GM18951 (cell line): ENCODE results near the gene NFE2.

Experiments
- POLR2A ChIP-seq: IDR thresholded peaks from 4 replicates; pipeline ENCODE4 v1.6.1; 2011; ENCODE audit warnings: mild to moderate bottlenecking; ENCODE audit not compliant: insufficient read length, insufficient read depth; ENCODE audit errors: extremely low read depth
- in situ Hi-C: fragments of 300-500 bp; cut with MboI; formaldehyde crosslinking; loops from one replicate; pipeline ENCODE4 v1.12.0; 2022; ENCODE audit warnings: low sequenced_read_pairs, mixed read lengths, inconsistent platforms; ENCODE audit not compliant: unreplicated experiment

The NFE2 gene

GRCh38 chr12:54300732-54301427 lies at the start of gene NFE2:
NFE2 (minus strand) TSS chr12:54301015; CDS start chr12:54295248, 5,767 bp downstream.
- TF ChIP-seq POLR2A, result no peak
- in situ Hi-C loops, result no loop called here

GRCh38 chr12:54349679-54350078 lies 48.9 kb upstream of the NFE2 start:
- no peak for TF ChIP-seq POLR2A
- in situ Hi-C loops, result loop anchor here (25.0 kb wide), 1 partner anchor 337 kb away; the partner anchor contains the start of genes HOXC8 and HOXC9

GRCh38 chr12:54349036-54349435 lies 48.2 kb upstream of the NFE2 start:
- in situ Hi-C loops, result no loop called here
- TF ChIP-seq POLR2A, result no peak

DNA sequence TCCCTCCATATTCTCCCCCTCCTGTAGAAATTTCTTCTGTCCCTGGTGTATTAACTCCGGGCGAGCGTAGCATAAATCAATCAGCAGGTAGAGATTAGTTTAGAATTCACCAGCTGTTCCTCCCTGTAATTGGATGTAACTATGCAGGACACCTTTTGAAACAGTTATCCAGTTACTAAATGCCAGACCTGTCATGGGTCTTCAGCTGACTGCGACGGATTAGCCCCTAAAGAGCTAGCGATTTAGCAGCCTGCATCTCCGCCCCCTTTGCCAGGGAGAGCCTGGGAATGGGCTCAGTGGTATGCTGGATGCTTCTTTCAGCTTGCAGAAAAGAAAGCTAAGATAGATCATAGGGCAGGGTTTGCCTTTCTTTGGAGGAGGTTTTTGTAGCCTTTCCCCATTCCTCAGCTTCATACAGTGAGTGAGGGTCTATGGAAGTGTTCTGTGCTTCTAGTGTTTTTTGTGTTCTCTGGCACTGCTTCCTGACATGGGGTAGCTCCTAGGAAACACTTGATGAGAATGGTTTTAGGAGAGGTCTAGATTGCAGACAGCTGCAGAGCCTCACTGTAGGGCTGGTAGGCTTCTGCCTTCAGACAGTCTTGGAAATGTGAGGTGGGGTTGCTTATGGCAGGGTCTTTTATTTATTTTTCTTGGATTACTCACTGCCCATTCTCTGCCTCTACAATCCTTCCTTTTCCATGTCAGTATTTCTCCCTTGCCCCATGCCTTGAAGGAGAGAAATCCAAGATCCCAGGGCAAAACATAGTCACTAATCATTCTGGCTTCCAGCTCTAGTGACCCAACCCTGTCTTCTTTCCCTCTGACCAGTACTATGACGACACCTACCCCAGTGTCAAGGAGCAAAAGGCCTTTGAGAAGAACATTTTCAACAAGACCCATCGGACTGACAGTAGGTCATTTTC lies 40.8 kb upstream of the NFE2 start:
- in situ Hi-C loops, result no loop called here
- no peak for TF ChIP-seq POLR2A

DNA sequence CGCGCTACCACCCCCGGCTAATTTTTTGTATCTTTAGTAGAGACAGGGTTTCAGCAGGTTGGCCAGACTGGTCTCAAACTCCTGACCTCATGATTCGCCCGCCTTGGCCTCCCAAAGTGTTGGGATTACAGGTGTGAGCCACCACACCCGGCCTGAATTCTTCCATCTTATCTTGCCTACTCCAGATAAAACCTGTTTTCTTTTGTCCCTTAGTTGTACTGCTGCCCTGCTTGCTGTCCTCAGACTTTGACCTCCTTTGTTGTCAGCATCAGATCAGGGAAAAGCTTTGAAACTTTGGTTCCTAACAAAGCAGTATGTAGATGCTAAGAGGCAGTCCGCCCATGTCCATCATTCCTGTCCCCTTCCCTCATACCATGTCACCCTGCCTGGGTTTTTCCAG lies 40.0 kb upstream of the NFE2 start:
- no peak for TF ChIP-seq POLR2A
- in situ Hi-C loops, result no loop called here

- in situ Hi-C loops, result no loop called here
- TF ChIP-seq POLR2A, result no peak
Measured at GRCh38 chr12:54338698-54339296, 38.0 kb upstream of the NFE2 start.

- TF ChIP-seq POLR2A, result no peak
- in situ Hi-C loops, result no loop called here
Measured at GRCh38 chr12:54337854-54338650, 37.2 kb upstream of the NFE2 start.

DNA sequence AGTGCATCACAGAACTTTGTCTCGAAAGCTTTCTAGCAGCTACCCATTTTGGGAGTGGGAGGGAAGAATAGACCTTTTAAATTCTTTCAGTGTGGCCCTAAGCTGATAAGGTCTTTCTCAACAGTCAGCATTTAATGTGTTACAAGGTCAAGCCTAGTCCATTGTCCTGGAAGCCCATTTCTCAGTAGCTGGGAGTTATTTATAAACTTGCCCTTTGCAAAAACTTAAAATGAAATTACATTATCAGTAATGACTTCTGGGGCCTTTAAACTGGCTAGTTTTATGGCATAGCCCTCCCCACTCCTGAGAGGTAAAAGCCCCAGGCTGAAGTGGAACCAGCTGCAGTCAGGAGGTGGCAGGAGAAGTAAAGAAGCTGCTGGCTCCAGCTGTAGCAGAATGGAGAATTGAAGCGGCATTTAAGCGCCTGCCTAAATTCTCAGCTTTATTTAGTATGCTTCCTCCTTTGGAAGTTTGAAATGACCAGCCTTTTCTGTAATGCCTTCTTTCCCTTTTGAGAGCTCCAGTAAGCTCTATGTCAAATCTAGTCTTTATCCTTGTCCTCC lies 36.5 kb upstream of the NFE2 start:
- in situ Hi-C loops, result no loop called here
- TF ChIP-seq POLR2A, result no peak

DNA sequence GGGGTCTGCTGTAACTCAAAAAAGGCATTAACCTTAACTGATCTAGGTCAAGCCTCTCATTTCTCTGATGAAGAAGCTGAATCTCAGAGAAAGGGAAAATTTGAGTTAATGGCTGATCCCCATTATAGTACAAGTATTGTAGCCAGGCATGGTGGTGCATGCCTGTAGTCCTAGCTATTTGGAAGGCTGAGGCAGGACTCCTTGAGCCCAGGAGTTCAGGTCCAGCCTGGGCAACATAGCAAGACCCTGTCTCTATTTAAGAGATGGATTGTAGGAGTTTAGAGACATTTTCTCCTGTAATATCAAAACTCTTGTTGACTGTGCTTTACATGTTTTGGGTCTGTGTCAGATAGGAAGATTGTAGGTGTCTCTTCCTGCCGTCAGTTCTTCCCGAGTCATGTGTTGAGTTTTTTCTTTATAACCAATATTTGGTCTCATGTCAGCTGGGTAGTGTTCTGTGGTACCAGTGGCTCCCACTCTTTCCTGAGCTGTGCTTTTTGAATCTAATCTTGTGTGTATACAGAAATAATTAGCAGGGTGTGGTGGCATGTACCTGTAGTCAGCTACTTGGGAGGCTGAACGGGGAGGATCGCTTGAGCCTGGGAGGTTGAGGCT lies 32.7 kb upstream of the NFE2 start:
- in situ Hi-C loops, result no loop called here
- TF ChIP-seq POLR2A, result no peak

DNA sequence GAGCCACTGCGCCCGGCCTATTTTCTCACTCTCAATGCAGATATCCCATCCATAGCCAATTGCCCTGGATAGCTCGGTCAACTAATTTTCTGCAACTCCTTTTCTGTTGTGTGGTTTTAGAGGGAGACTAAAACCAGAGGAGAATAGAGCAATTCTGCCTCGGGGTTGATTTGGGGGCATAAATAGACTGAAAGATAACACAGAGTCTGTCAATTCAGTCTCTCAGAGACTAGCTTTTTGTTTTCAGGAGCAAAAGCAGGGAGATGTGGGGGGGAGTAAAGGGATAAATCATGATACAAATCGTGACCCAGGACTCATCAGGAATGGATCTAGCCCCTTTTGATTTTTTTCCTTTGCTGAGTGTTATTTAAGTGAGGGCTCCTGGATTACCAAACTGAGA lies 30.6 kb upstream of the NFE2 start:
- no peak for TF ChIP-seq POLR2A
- in situ Hi-C loops, result no loop called here

GRCh38 chr12:54330442-54330841 lies 29.6 kb upstream of the NFE2 start:
- TF ChIP-seq POLR2A, result no peak
- in situ Hi-C loops, result no loop called here

DNA sequence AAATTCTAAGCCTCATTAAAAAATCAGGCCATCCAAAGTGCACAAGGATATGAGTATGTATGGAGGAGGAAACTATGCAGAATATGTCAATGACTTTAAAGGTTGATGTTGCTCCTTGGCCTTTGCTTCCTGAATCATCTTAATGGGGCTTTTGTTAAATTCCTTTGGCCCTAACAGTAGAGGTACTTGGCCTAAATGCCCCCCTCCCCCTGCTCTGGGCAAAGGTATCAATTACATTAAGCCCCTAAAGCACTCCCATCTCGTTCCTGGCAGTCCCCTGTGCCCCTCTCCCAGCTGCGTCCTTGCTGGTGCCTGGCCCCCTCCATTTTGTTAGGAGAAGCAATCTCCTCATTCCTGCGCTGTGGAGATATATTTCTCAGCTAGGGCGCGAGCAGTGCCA lies 28.9 kb upstream of the NFE2 start:
- in situ Hi-C loops, result no loop called here
- TF ChIP-seq POLR2A, result no peak
